GM19351 (cell line): ENCODE data around the gene HSPG2.
A peak's percentile ranks its signal among the peaks of the same experiment; 100 is the strongest.
"Not testable (repeated sequence)": the region's sequence is repeated elsewhere in the genome, so short reads cannot be mapped to it uniquely, and the experiment has no call there.

Experiments
- ATAC-seq: cut with Tn5 transposase; IDR thresholded peaks from one replicate; pipeline ENCODE4 v1.9.1; 2021; ENCODE audit warnings: mild to moderate bottlenecking, moderate library complexity; ENCODE audit not compliant: unreplicated experiment

HSPG2 gene

GRCh38 chr1:21813542-21813941 is 123.6 kb downstream of the HSPG2 start:
- no peak for ATAC-seq

- no peak for ATAC-seq
Observed at GRCh38 chr1:21811875-21812305, 125.2 kb downstream of the HSPG2 start, which contains the start of gene LDLRAD2. Gene LDLRAD2, plus strand, starts transcription at chr1:21812265. Its CDS starts 187 bp downstream, at chr1:21812452.

GRCh38 chr1:21804536-21804935 is 132.6 kb downstream of the HSPG2 start:
- ATAC-seq: no peak

- no peak for ATAC-seq
Observed at GRCh38 chr1:21801100-21801499, 136.0 kb downstream of the HSPG2 start.

GRCh38 chr1:21799730-21800129 is 137.4 kb downstream of the HSPG2 start:
- ATAC-seq: no peak

- no peak for ATAC-seq
Observed at GRCh38 chr1:21795075-21795474, 142.0 kb downstream of the HSPG2 start.

GRCh38 chr1:21794656-21795055 is 142.5 kb downstream of the HSPG2 start:
- no peak for ATAC-seq

- ATAC-seq: no peak
Observed at GRCh38 chr1:21793104-21793503, 144.0 kb downstream of the HSPG2 start.

- ATAC-seq: no peak
Observed at GRCh38 chr1:21786640-21787039, 150.5 kb downstream of the HSPG2 start.

GRCh38 chr1:21785764-21786163 is 151.3 kb downstream of the HSPG2 start:
- ATAC-seq: not testable (repeated sequence)

- peak; percentile 67 for ATAC-seq
Observed at GRCh38 chr1:21783679-21784603, 153.2 kb downstream of the HSPG2 start.

- peak; percentile 50 for ATAC-seq
Observed at GRCh38 chr1:21782868-21783678, 154.0 kb downstream of the HSPG2 start, which contains the start of gene USP48. Gene USP48, minus strand, starts transcription at chr1:21783149. Its CDS starts 192 bp downstream, at chr1:21782957.

- ATAC-seq: peak; percentile 17
Observed at GRCh38 chr1:21782349-21782867, 154.7 kb downstream of the HSPG2 start.

GRCh38 chr1:21781815-21782348 is 155.2 kb downstream of the HSPG2 start:
- ATAC-seq: no peak

GRCh38 chr1:21779613-21780521 is 157.2 kb downstream of the HSPG2 start:
- no peak for ATAC-seq

- ATAC-seq: no peak
Observed at GRCh38 chr1:21778405-21778727, 158.7 kb downstream of the HSPG2 start.

- ATAC-seq: not testable (repeated sequence)
Observed at GRCh38 chr1:21776925-21777324, 160.2 kb downstream of the HSPG2 start.

- no peak for ATAC-seq
Observed at GRCh38 chr1:21775985-21776562, 161.0 kb downstream of the HSPG2 start.

- ATAC-seq: no peak
Observed at GRCh38 chr1:21775550-21775914, 161.6 kb downstream of the HSPG2 start.
